ENCODE results near the gene CTAGE4.
"Not testable (repeated sequence)": the region's sequence is repeated elsewhere in the genome, so short reads cannot be mapped to it uniquely, and the experiment has no call there.

Gene CTAGE4

GRCh38 chr7:144195212-144195872 is 12.1 kb downstream of the CTAGE4 start, which contains the start of gene ARHGEF35:
ARHGEF35 (minus strand) TSS chr7:144195833; CDS start chr7:144188383, 7,450 bp downstream.
- H3K4me1 ChIP-seq (ENCODE audit: control insufficient read depth in 2 of 2, insufficient read depth in 1 of 2, low read depth in 1 of 2, low read length in 2 of 2); H2BK15ac ChIP-seq (ENCODE audit: low read length); H3K18ac ChIP-seq (ENCODE audit: low read length); H3K4ac ChIP-seq (ENCODE audit: low read length); H3K4me2 ChIP-seq (ENCODE audit: insufficient read depth, low read length, poor library complexity, severe bottlenecking); H3K36me3 ChIP-seq (replicated peaks in 1 of 2; ENCODE audit: control insufficient read depth in 2 of 2, insufficient read depth in 2 of 2, low read length in 2 of 2); H3K79me1 ChIP-seq (ENCODE audit: low read depth, low read length); H3K9me3 ChIP-seq (replicated peaks in 1 of 2; ENCODE audit: control insufficient read depth in 2 of 2, insufficient read depth in 1 of 2, low read depth in 1 of 2, low read length in 2 of 2); H2AK5ac ChIP-seq (ENCODE audit: low read depth, low read length); H4K8ac ChIP-seq (ENCODE audit: low read depth, low read length); H4K91ac ChIP-seq (ENCODE audit: low read depth, low read length, poor library complexity); H3K14ac ChIP-seq (ENCODE audit: low read length); H3K27ac ChIP-seq (replicated peaks; ENCODE audit: low read length); H2BK12ac ChIP-seq (ENCODE audit: low read length); H3K27me3 ChIP-seq (ENCODE audit: control insufficient read depth in 3 of 3, insufficient read depth in 3 of 3, low read depth in 1 of 3, low read length in 3 of 3); H3K4me3 ChIP-seq (ENCODE audit: low read length in 2 of 2); H2BK5ac ChIP-seq (ENCODE audit: low read length); H2BK120ac ChIP-seq (ENCODE audit: low read depth, low read length); DNase-seq (ENCODE audit: low spot score); H3K23ac ChIP-seq (ENCODE audit: low read depth, low read length, poor library complexity); H3K9ac ChIP-seq (ENCODE audit: low read depth, low read length, poor library complexity); H2AFZ ChIP-seq (ENCODE audit: low read length): not testable (repeated sequence)
- WGBS, 2 donors (ENCODE audit: extremely low coverage in 2 of 2, insufficient read length in 2 of 2, insufficient replicate concordance in 1 of 2), result no CpG with 5 or more reads among the region's 51 CpGs

- H3K79me1 ChIP-seq (ENCODE audit: low read depth, low read length); H3K4me2 ChIP-seq (ENCODE audit: insufficient read depth, low read length, poor library complexity, severe bottlenecking); H3K4me3 ChIP-seq (ENCODE audit: low read length in 2 of 2); H2AFZ ChIP-seq (ENCODE audit: low read length); H2BK5ac ChIP-seq (ENCODE audit: low read length); H3K36me3 ChIP-seq (replicated peaks in 1 of 2; ENCODE audit: control insufficient read depth in 2 of 2, insufficient read depth in 2 of 2, low read length in 2 of 2); H4K91ac ChIP-seq (ENCODE audit: low read depth, low read length, poor library complexity); H3K9ac ChIP-seq (ENCODE audit: low read depth, low read length, poor library complexity); H3K23ac ChIP-seq (ENCODE audit: low read depth, low read length, poor library complexity); H3K18ac ChIP-seq (ENCODE audit: low read length); H3K27ac ChIP-seq (replicated peaks; ENCODE audit: low read length); H2BK120ac ChIP-seq (ENCODE audit: low read depth, low read length); H3K4ac ChIP-seq (ENCODE audit: low read length); DNase-seq (ENCODE audit: low spot score); H2BK12ac ChIP-seq (ENCODE audit: low read length); H4K8ac ChIP-seq (ENCODE audit: low read depth, low read length); H3K27me3 ChIP-seq (ENCODE audit: control insufficient read depth in 3 of 3, insufficient read depth in 3 of 3, low read depth in 1 of 3, low read length in 3 of 3); H2AK5ac ChIP-seq (ENCODE audit: low read depth, low read length); H3K9me3 ChIP-seq (replicated peaks in 1 of 2; ENCODE audit: control insufficient read depth in 2 of 2, insufficient read depth in 1 of 2, low read depth in 1 of 2, low read length in 2 of 2); H3K14ac ChIP-seq (ENCODE audit: low read length); H3K4me1 ChIP-seq (ENCODE audit: control insufficient read depth in 2 of 2, insufficient read depth in 1 of 2, low read depth in 1 of 2, low read length in 2 of 2); H2BK15ac ChIP-seq (ENCODE audit: low read length): not testable (repeated sequence)
- no CpG with 5 or more reads among the region's 4 CpGs for WGBS, 2 donors (ENCODE audit: extremely low coverage in 2 of 2, insufficient read length in 2 of 2, insufficient replicate concordance in 1 of 2)
Measured at GRCh38 chr7:144198934-144199333, 15.7 kb downstream of the CTAGE4 start.

GRCh38 chr7:144201978-144202377 is 18.7 kb downstream of the CTAGE4 start:
- not testable (repeated sequence) for H3K4me2 ChIP-seq (ENCODE audit: insufficient read depth, low read length, poor library complexity, severe bottlenecking); H3K36me3 ChIP-seq (replicated peaks in 1 of 2; ENCODE audit: control insufficient read depth in 2 of 2, insufficient read depth in 2 of 2, low read length in 2 of 2); H2BK15ac ChIP-seq (ENCODE audit: low read length); H3K27me3 ChIP-seq (ENCODE audit: control insufficient read depth in 3 of 3, insufficient read depth in 3 of 3, low read depth in 1 of 3, low read length in 3 of 3); H3K9me3 ChIP-seq (replicated peaks in 1 of 2; ENCODE audit: control insufficient read depth in 2 of 2, insufficient read depth in 1 of 2, low read depth in 1 of 2, low read length in 2 of 2); H2BK120ac ChIP-seq (ENCODE audit: low read depth, low read length); H3K4ac ChIP-seq (ENCODE audit: low read length); H2BK5ac ChIP-seq (ENCODE audit: low read length); H2BK12ac ChIP-seq (ENCODE audit: low read length); H3K9ac ChIP-seq (ENCODE audit: low read depth, low read length, poor library complexity); H3K27ac ChIP-seq (replicated peaks; ENCODE audit: low read length); H3K18ac ChIP-seq (ENCODE audit: low read length); H3K23ac ChIP-seq (ENCODE audit: low read depth, low read length, poor library complexity); H4K8ac ChIP-seq (ENCODE audit: low read depth, low read length); H3K14ac ChIP-seq (ENCODE audit: low read length); H2AK5ac ChIP-seq (ENCODE audit: low read depth, low read length); DNase-seq (ENCODE audit: low spot score); H3K4me1 ChIP-seq (ENCODE audit: control insufficient read depth in 2 of 2, insufficient read depth in 1 of 2, low read depth in 1 of 2, low read length in 2 of 2); H4K91ac ChIP-seq (ENCODE audit: low read depth, low read length, poor library complexity); H3K4me3 ChIP-seq (ENCODE audit: low read length in 2 of 2); H2AFZ ChIP-seq (ENCODE audit: low read length); H3K79me1 ChIP-seq (ENCODE audit: low read depth, low read length)
- no CpG with 5 or more reads among the region's 1 CpG for WGBS, 2 donors (ENCODE audit: extremely low coverage in 2 of 2, insufficient read length in 2 of 2, insufficient replicate concordance in 1 of 2)

GRCh38 chr7:144203086-144203485 is 19.8 kb downstream of the CTAGE4 start:
- not testable (repeated sequence) for H2AFZ ChIP-seq (ENCODE audit: low read length); H2BK15ac ChIP-seq (ENCODE audit: low read length); H3K9ac ChIP-seq (ENCODE audit: low read depth, low read length, poor library complexity); H3K27me3 ChIP-seq (ENCODE audit: control insufficient read depth in 3 of 3, insufficient read depth in 3 of 3, low read depth in 1 of 3, low read length in 3 of 3); H3K79me1 ChIP-seq (ENCODE audit: low read depth, low read length); H2AK5ac ChIP-seq (ENCODE audit: low read depth, low read length); H3K27ac ChIP-seq (replicated peaks; ENCODE audit: low read length); H3K9me3 ChIP-seq (replicated peaks in 1 of 2; ENCODE audit: control insufficient read depth in 2 of 2, insufficient read depth in 1 of 2, low read depth in 1 of 2, low read length in 2 of 2); DNase-seq (ENCODE audit: low spot score); H3K18ac ChIP-seq (ENCODE audit: low read length); H3K4me2 ChIP-seq (ENCODE audit: insufficient read depth, low read length, poor library complexity, severe bottlenecking); H3K4me3 ChIP-seq (ENCODE audit: low read length in 2 of 2); H3K4me1 ChIP-seq (ENCODE audit: control insufficient read depth in 2 of 2, insufficient read depth in 1 of 2, low read depth in 1 of 2, low read length in 2 of 2); H4K91ac ChIP-seq (ENCODE audit: low read depth, low read length, poor library complexity); H2BK5ac ChIP-seq (ENCODE audit: low read length); H3K23ac ChIP-seq (ENCODE audit: low read depth, low read length, poor library complexity); H3K14ac ChIP-seq (ENCODE audit: low read length); H2BK120ac ChIP-seq (ENCODE audit: low read depth, low read length); H4K8ac ChIP-seq (ENCODE audit: low read depth, low read length); H2BK12ac ChIP-seq (ENCODE audit: low read length); H3K4ac ChIP-seq (ENCODE audit: low read length); H3K36me3 ChIP-seq (replicated peaks in 1 of 2; ENCODE audit: control insufficient read depth in 2 of 2, insufficient read depth in 2 of 2, low read length in 2 of 2)
- no CpG with 5 or more reads among the region's 3 CpGs for WGBS, 2 donors (ENCODE audit: extremely low coverage in 2 of 2, insufficient read length in 2 of 2, insufficient replicate concordance in 1 of 2)
